Stimulated activated effector memory CD8-positive, alpha-beta T cell treated with anti-CD3 and anti-CD28 coated beads, Interleukin-12 subunit alpha, Interleukin-12 subunit beta, amount 100 ng/mL, for 72 hours (primary cell): ENCODE results near the gene WWOX.
A peak's percentile ranks its signal among the peaks of the same experiment; 100 is the strongest.
"Not testable (repeated sequence)": the region's sequence is repeated elsewhere in the genome, so short reads cannot be mapped to it uniquely, and the experiment has no call there.

ENCODE experiments used
- ATAC-seq: fragments of 150-1000 bp; cut with Tn5 transposase; 2 replicates; pipeline ENCODE4 v1.10.0; 2021
- DNase-seq, 2 donors: peaks; one replicate each; pipeline ENCODE4 v3.0.0; 2021 to 2022; ENCODE audit warnings: low spot score in 2 of 2
- H3K27ac Mint-ChIP-seq: one replicate; pipeline ENCODE4 v1.8.0; 2022; ENCODE audit warnings: mild to moderate bottlenecking, mixed read lengths
- H3K36me3 Mint-ChIP-seq: one replicate; pipeline ENCODE4 v1.8.0; 2022; ENCODE audit warnings: mild to moderate bottlenecking, mixed read lengths
- H3K4me1 Mint-ChIP-seq: one replicate; pipeline ENCODE4 v1.8.0; 2022; ENCODE audit warnings: mixed read lengths
- H3K4me3 Mint-ChIP-seq: one replicate; pipeline ENCODE4 v1.8.0; 2022; ENCODE audit warnings: mild to moderate bottlenecking, mixed read lengths
- H3K9me3 Mint-ChIP-seq: one replicate; pipeline ENCODE4 v1.8.0; 2022; ENCODE audit warnings: mixed read lengths

WWOX gene

GRCh38 chr16:79201436-79201835, 1102.0 kb downstream of the WWOX start:
- DNase-seq: no peak
- Mint-ChIP-seq H3K4me3 (no peak overlapping the region), H3K27ac (no peak overlapping the region)

GRCh38 chr16:79202977-79203376, 1103.5 kb downstream of the WWOX start:
- peaks cover 7% of the 10 kb centered on the region for H3K4me1 Mint-ChIP-seq
- ATAC-seq (no peak), DNase-seq (no peak)
- no peaks in the 10 kb centered on the region for H3K36me3 Mint-ChIP-seq
- no peak overlapping the region for H3K27ac Mint-ChIP-seq
- no peak overlapping the region for H3K4me3 Mint-ChIP-seq
- H3K9me3 Mint-ChIP-seq: no peaks in the 10 kb centered on the region

More at GRCh38 chr16:79201436-79201835, 1102.0 kb downstream of the WWOX start:
- Mint-ChIP-seq H3K36me3 (no peaks in the 10 kb centered on the region), H3K9me3 (no peaks in the 10 kb centered on the region), H3K4me1 (peaks cover 7% of the 10 kb centered on the region)
- ATAC-seq: no peak

- DNase-seq (no peak), ATAC-seq (no peak)
- H3K27ac Mint-ChIP-seq: no peak overlapping the region
- no peak overlapping the region for H3K4me3 Mint-ChIP-seq
- H3K4me1 Mint-ChIP-seq: peaks cover 7% of the 10 kb centered on the region
- no peaks in the 10 kb centered on the region for H3K36me3 Mint-ChIP-seq
- no peaks in the 10 kb centered on the region for H3K9me3 Mint-ChIP-seq
Observed at GRCh38 chr16:79204486-79204885, 1105.0 kb downstream of the WWOX start.

GRCh38 chr16:79206889-79207288, 1107.4 kb downstream of the WWOX start:
- ATAC-seq (no peak), DNase-seq (no peak)
- no peaks in the 10 kb centered on the region for H3K36me3 Mint-ChIP-seq
- peaks cover 14% of the 10 kb centered on the region for H3K4me1 Mint-ChIP-seq
- no peak overlapping the region for H3K4me3 Mint-ChIP-seq
- H3K9me3 Mint-ChIP-seq: no peaks in the 10 kb centered on the region
- H3K27ac Mint-ChIP-seq: no peak overlapping the region

- Mint-ChIP-seq H3K4me1 (peaks cover 19% of the 10 kb centered on the region), H3K9me3 (peaks cover 5% of the 10 kb centered on the region), H3K4me3 (no peak overlapping the region), H3K27ac (no peak overlapping the region), H3K36me3 (no peaks in the 10 kb centered on the region)
- no peak for ATAC-seq
- DNase-seq: no peak
Observed at GRCh38 chr16:79209308-79209707, 1109.9 kb downstream of the WWOX start.

- DNase-seq: no peak
- Mint-ChIP-seq H3K4me3 (no peak overlapping the region), H3K9me3 (peaks cover 5% of the 10 kb centered on the region), H3K4me1 (peaks cover 19% of the 10 kb centered on the region), H3K27ac (no peak overlapping the region), H3K36me3 (no peaks in the 10 kb centered on the region)
- ATAC-seq: peak; percentile 96
Observed at GRCh38 chr16:79210607-79211006, 1111.2 kb downstream of the WWOX start.

GRCh38 chr16:79211586-79211985, 1112.1 kb downstream of the WWOX start:
- Mint-ChIP-seq H3K4me1 (peaks cover 27% of the 10 kb centered on the region), H3K27ac (no peak overlapping the region), H3K9me3 (peaks cover 5% of the 10 kb centered on the region), H3K36me3 (no peaks in the 10 kb centered on the region), H3K4me3 (no peak overlapping the region)
- ATAC-seq (no peak), DNase-seq (no peak)

GRCh38 chr16:79212114-79212791, 1112.8 kb downstream of the WWOX start:
- ATAC-seq: no peak
- DNase-seq: no peak
- H3K4me3 Mint-ChIP-seq: no peak overlapping the region
- H3K36me3 Mint-ChIP-seq: no peaks in the 10 kb centered on the region
- H3K4me1 Mint-ChIP-seq: peaks cover 30% of the 10 kb centered on the region
- no peak overlapping the region for H3K27ac Mint-ChIP-seq
- peaks cover 5% of the 10 kb centered on the region for H3K9me3 Mint-ChIP-seq

GRCh38 chr16:79213214-79213613, 1113.8 kb downstream of the WWOX start:
- DNase-seq (no peak), ATAC-seq (no peak)
- peaks cover 39% of the 10 kb centered on the region for H3K4me1 Mint-ChIP-seq
- H3K9me3 Mint-ChIP-seq: peaks cover 5% of the 10 kb centered on the region
- H3K4me3 Mint-ChIP-seq: no peak overlapping the region
- H3K36me3 Mint-ChIP-seq: no peaks in the 10 kb centered on the region
- no peak overlapping the region for H3K27ac Mint-ChIP-seq

GRCh38 chr16:79215289-79215688, 1115.8 kb downstream of the WWOX start:
- peaks cover 47% of the 10 kb centered on the region for H3K4me1 Mint-ChIP-seq
- ATAC-seq: no peak
- peaks cover 5% of the 10 kb centered on the region for H3K9me3 Mint-ChIP-seq
- no peak overlapping the region for H3K27ac Mint-ChIP-seq
- DNase-seq: no peak
- no peaks in the 10 kb centered on the region for H3K36me3 Mint-ChIP-seq
- H3K4me3 Mint-ChIP-seq: no peak overlapping the region

GRCh38 chr16:79217375-79218011, 1118.0 kb downstream of the WWOX start:
- Mint-ChIP-seq H3K9me3 (peaks cover 5% of the 10 kb centered on the region), H3K4me1 (peaks cover 35% of the 10 kb centered on the region), H3K27ac (peak overlapping the region; percentile 35), H3K4me3 (no peak overlapping the region), H3K36me3 (no peaks in the 10 kb centered on the region)
- ATAC-seq (peak; percentile 97), DNase-seq (peak in 1 of 2 donors; percentile 57)

GRCh38 chr16:79218351-79218750, 1118.9 kb downstream of the WWOX start:
- H3K4me1 Mint-ChIP-seq: peaks cover 35% of the 10 kb centered on the region
- ATAC-seq (no peak), DNase-seq (no peak)
- no peak overlapping the region for H3K4me3 Mint-ChIP-seq
- H3K9me3 Mint-ChIP-seq: peaks cover 5% of the 10 kb centered on the region
- H3K36me3 Mint-ChIP-seq: no peaks in the 10 kb centered on the region
- H3K27ac Mint-ChIP-seq: no peak overlapping the region

- DNase-seq, H3K9me3 Mint-ChIP-seq, ATAC-seq, H3K27ac Mint-ChIP-seq, H3K36me3 Mint-ChIP-seq, H3K4me3 Mint-ChIP-seq, H3K4me1 Mint-ChIP-seq: not testable (repeated sequence)
Observed at GRCh38 chr16:79225994-79226393, 1126.5 kb downstream of the WWOX start.

- no peaks in the 10 kb centered on the region for H3K4me1 Mint-ChIP-seq
- H3K27ac Mint-ChIP-seq: peak overlapping the region; percentile 39
- H3K4me3 Mint-ChIP-seq: no peak overlapping the region
- H3K36me3 Mint-ChIP-seq: no peaks in the 10 kb centered on the region
- DNase-seq (no peak), ATAC-seq (no peak)
- no peaks in the 10 kb centered on the region for H3K9me3 Mint-ChIP-seq
Observed at GRCh38 chr16:79229361-79229760, 1129.9 kb downstream of the WWOX start.

- not testable (repeated sequence) for H3K4me1 Mint-ChIP-seq, H3K36me3 Mint-ChIP-seq, H3K4me3 Mint-ChIP-seq, H3K9me3 Mint-ChIP-seq, H3K27ac Mint-ChIP-seq, ATAC-seq, DNase-seq
Observed at GRCh38 chr16:79245700-79246099, 1146.2 kb downstream of the WWOX start.

GRCh38 chr16:79247386-79247785, 1147.9 kb downstream of the WWOX start:
- no peaks in the 10 kb centered on the region for H3K4me1 Mint-ChIP-seq

More at GRCh38 chr16:79247386-79247785, 1147.9 kb downstream of the WWOX start:
- Mint-ChIP-seq H3K4me3 (no peak overlapping the region), H3K9me3 (no peaks in the 10 kb centered on the region), H3K27ac (no peak overlapping the region), H3K36me3 (no peaks in the 10 kb centered on the region)
- ATAC-seq: no peak
- no peak for DNase-seq
